ENCODE data around the gene MAP3K1.

Gene MAP3K1

DNA sequence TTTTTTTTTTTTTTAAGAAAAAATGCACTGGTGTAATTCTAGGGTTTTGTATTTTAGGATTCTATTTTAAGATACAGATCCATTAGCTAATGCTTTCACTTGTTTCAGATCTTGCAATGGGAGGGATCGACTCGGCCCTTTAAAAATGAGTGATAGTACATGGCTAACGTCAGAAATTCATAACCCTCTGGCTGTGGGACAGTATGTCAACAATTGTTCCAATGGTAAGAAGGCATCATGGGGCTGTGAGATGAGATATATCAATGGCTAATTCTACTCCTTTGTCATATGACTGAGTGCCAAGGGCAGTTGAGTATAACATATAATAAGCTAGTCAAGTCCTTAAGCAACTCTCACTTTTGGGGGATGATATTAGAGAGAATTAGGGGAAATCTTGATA, 98.4 kb downstream of the MAP3K1 start:
- DNase-seq: no peak

DNA sequence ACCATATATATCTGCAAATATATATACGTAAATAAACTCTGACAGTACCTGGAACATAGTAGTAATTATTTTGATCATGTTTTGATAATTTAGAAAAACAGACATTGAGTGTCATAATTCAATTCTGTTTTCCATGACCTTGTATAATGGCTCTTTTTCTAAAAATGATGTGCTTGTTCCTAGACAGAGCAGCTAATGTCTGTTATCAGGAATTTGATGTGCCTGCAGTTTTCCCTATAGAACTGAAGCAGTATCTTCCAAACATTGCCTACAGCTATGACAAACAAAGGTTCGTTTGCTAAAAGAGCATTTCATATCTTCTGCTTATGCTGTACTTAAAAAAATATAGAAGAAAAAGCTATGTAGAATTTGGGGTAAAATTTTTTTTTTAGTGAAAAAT, 99.3 kb downstream of the MAP3K1 start:
- DNase-seq: no peak

DNA sequence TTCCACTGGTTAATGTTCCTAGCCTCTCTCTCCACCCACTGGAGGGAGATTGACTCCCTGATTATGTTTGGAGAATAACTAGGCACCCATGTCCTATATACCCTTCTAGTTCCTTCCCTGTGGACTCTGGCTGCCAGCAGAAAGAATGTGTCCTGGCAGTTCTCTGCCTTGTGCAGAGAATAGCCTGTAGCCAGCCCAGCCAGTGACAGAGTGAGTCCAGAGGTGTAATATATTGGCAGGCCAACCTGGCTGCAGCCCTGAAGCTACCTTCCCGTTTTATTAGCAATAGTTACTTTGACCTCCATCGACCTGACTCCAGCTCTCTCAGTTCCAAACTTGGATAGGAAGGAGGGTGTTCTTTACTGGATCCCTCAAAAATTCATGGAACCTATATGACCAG, 102.2 kb downstream of the MAP3K1 start:
- DNase-seq: no peak

DNA sequence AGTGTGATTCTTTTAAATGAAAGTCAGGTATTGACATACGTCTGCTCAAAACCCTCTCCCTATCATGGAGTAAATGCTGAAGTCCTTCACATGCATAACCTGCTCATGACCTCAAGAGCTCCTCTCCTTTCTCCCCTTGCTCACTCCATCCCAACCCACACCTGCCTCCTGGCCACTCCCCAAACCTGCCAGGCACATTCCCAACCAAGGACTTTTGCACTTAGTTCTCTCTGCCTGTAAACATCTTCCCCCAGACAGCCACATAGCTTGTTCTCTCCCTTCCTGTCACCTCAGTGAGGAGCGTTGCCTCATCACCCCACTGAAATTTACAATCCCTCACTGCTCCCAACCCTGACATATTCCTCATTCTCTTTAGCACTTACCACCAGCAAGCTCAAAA, 102.7 kb downstream of the MAP3K1 start:
- DNase-seq: no peak

DNA sequence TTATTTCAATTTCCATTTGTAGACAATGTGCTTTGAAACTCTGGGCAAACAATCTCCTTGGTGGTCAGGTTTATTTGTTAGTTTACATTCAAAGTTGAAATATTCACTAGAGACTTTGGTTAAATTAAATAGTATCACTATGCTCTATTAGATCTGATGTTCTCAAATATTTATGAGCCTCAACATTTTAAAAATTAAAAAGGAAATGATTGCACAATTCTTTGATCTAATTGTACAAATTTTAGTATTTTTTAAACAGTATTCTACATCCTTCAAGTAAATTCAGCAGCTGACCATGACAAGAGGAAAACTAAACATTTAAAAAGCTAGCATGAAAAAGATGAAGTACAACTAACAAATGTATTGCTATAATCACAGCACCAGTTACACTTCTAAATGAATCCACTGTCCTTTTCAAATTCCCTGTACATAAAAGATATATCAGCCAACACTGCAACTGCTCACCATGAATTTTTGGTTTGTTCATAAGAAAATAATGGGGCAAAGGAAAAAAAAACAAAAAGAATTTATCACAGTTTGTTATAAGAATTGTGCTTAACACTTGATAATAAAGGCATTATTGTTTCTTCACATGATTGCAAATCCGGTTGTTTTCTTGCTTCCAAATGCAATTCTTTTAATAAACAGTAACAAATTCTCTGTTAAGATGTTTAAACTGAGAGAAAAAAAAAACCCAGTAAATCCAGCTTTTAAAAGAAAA, 104.8 kb downstream of the MAP3K1 start:
- no peak for DNase-seq

DNA sequence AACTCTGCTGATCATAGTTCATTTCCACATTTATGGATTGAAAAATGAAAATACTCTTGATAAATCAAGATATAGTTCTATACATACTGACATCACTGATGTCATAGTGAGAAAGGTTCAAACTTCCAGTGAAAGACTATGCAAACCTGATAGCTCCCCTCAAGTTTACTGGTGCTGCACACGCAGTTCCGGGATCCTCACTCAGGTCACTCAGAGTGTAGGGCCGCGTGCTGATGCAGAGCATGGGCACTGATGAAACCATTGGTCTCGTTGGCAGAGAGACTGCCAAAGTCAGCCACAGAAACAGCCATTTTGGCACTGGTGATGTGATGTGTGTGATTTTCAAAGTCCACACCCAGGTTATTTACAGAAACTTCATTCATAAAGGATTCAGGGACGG, 107.6 kb downstream of the MAP3K1 start:
- DNase-seq: no peak

DNA sequence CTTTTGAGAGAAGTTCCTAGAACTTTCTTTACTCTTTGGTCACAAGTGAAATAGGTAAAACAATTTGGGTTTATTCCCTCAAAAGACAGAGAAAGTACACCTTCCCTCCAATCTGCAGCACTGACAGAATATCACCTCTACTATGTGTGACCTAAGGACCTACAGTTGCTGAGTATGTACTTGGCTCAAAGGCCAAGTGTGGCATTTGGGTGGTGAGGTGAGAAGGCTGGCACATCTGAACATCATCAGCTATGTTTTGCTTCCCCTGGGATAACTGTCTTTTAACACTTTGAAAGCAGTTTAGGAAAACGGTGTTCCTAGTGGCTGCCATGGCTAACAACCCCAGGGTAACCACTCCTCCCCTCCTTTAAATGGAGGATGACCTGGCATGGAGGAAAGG, 119.0 kb downstream of the MAP3K1 start:
- no peak for DNase-seq

DNA sequence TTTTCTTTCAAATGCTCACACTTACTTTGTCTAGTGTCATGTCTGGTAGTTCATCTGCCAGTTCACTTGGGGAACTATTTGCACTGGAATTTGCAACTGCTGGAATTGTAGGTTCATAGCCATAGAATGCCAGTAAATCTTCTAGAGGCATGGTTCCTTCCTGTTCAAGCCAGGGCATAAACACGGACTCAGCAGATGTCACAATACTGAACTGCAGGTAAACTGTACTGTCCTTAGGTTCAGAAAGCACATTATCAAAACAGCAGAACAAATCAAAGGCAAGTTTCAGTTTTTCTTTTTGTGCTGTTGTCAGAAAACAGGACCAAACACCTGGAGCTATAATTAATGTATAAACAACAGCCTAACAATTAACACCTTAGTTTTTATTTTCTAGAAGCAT, 123.5 kb downstream of the MAP3K1 start:
- DNase-seq: no peak

DNA sequence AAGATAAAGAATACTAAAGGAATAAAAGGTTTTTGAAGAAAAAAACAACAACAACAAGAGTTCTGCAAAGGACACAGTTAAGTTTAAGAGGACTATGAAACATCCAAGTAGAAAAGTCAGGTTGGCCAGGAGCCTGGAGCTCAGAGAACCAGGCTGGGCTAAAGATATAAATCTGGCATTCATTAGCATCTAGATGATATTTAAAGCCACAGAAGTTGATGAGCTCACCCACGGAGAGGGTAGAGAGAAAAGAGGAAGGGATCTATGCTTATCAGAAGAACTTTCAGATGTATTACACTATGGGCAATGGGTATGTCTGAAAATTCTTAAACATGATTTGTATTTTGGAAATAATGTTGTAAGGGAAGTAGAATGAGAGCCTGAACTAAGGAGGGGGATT, 126.6 kb downstream of the MAP3K1 start:
- DNase-seq: no peak

Data from CD4-positive, alpha-beta T cell treated with Interleukin-4 for 4 hours (primary cell).